OCI-LY1 (cell line): ENCODE data around the gene FANCE.

Experiments used
- H2AFZ ChIP-seq: fragments of 200-600 bp; sonication (generic), shearing (Covaris generic); 2 replicates; pipeline ENCODE4 v1.6.0; 2014; ENCODE audit warnings: antibody characterized with exemption, mild to moderate bottlenecking, low read length
- H3F3A ChIP-seq: fragments of 200-600 bp; sonication (generic), shearing (Covaris generic); 2 replicates; pipeline ENCODE4 v1.6.0; 2014; ENCODE audit warnings: mild to moderate bottlenecking, antibody characterized with exemption, low read length, moderate library complexity; ENCODE audit not compliant: insufficient read depth
- H3K27ac ChIP-seq: fragments of 200-600 bp; sonication (generic); 2 replicates; pipeline ENCODE4 v1.5.1; 2014; ENCODE audit warnings: low read length, mixed run types, mild to moderate bottlenecking, low read depth; ENCODE audit not compliant: poor library complexity, severe bottlenecking
- H3K27me3 ChIP-seq: fragments of 200-600 bp; sonication (generic); 2 replicates; pipeline ENCODE4 v1.6.0; 2014; ENCODE audit warnings: antibody characterized with exemption, mild to moderate bottlenecking, low read length, moderate library complexity; ENCODE audit not compliant: insufficient read depth
- H3K36me3 ChIP-seq: fragments of 200-600 bp; sonication (generic); 2 replicates; pipeline ENCODE4 v1.6.1; 2014; ENCODE audit warnings: mild to moderate bottlenecking, antibody characterized with exemption, low read length, moderate library complexity, mixed read lengths; ENCODE audit not compliant: insufficient read depth
- H3K4me1 ChIP-seq: fragments of 200-600 bp; sonication (generic); 2 replicates; pipeline ENCODE4 v1.5.1; 2014; ENCODE audit warnings: mild to moderate bottlenecking, low read length, moderate library complexity; ENCODE audit not compliant: insufficient read depth, severe bottlenecking
- H3K4me2 ChIP-seq: fragments of 200-600 bp; sonication (generic), shearing (Covaris generic); 2 replicates; pipeline ENCODE4 v1.6.1; 2014; ENCODE audit warnings: low read length
- H3K4me3 ChIP-seq: fragments of 200-600 bp; sonication (generic); 2 replicates; pipeline ENCODE4 v1.5.1; 2014; ENCODE audit warnings: low read length, low read depth, mild to moderate bottlenecking, mixed read lengths; ENCODE audit not compliant: poor library complexity, severe bottlenecking
- H3K79me2 ChIP-seq: fragments of 200-600 bp; shearing (Covaris generic); 2 replicates; pipeline ENCODE4 v1.6.1; 2016; ENCODE audit warnings: mixed run types, low read length, mixed read lengths; ENCODE audit not compliant: insufficient read depth
- H3K9ac ChIP-seq: fragments of 200-600 bp; sonication (generic), shearing (Covaris generic); 2 replicates; pipeline ENCODE4 v1.6.1; 2014; ENCODE audit warnings: mild to moderate bottlenecking, low read length, mixed read lengths
- H3K9me2 ChIP-seq: fragments of 200-600 bp; sonication (generic), shearing (Covaris generic); 2 replicates; pipeline ENCODE4 v1.6.1; 2014; ENCODE audit warnings: low read depth, mild to moderate bottlenecking, low read length, mixed read lengths
- H3K9me3 ChIP-seq: fragments of 200-600 bp; shearing (Covaris generic); 2 replicates; pipeline ENCODE4 v1.6.1; 2014; ENCODE audit warnings: low read length, mixed read lengths
- H4K20me1 ChIP-seq: fragments of 200-600 bp; sonication (generic), shearing (Covaris generic); 2 replicates; pipeline ENCODE4 v1.6.0; 2016; ENCODE audit warnings: mild to moderate bottlenecking, low read length; ENCODE audit not compliant: insufficient read depth
- EZH2 ChIP-seq: fragments of 200-600 bp; sonication (generic), shearing (Covaris generic); IDR thresholded peaks from 2 replicates; pipeline ENCODE4 v1.8.0; 2017; ENCODE audit warnings: borderline replicate concordance, mixed run types, mild to moderate bottlenecking, antibody characterized with exemption, low read length, moderate library complexity, mixed read lengths
- TF ChIP-seq, protein P1 (sequence below): fragments of 200-600 bp; sonication (generic), shearing (Covaris generic); IDR thresholded peaks from 2 replicates; pipeline ENCODE4 v1.5.1; 2017; ENCODE audit warnings: mild to moderate bottlenecking, antibody characterized with exemption, low read length, moderate library complexity, mixed read lengths

FANCE gene

GRCh38 chr6:35483062-35483461, 30.9 kb downstream of the FANCE start:
- Histone ChIP-seq H3K27ac (no peak overlapping the region), H3K9me3 (no peaks in the 10 kb centered on the region)
- TF ChIP-seq, protein P1, sequence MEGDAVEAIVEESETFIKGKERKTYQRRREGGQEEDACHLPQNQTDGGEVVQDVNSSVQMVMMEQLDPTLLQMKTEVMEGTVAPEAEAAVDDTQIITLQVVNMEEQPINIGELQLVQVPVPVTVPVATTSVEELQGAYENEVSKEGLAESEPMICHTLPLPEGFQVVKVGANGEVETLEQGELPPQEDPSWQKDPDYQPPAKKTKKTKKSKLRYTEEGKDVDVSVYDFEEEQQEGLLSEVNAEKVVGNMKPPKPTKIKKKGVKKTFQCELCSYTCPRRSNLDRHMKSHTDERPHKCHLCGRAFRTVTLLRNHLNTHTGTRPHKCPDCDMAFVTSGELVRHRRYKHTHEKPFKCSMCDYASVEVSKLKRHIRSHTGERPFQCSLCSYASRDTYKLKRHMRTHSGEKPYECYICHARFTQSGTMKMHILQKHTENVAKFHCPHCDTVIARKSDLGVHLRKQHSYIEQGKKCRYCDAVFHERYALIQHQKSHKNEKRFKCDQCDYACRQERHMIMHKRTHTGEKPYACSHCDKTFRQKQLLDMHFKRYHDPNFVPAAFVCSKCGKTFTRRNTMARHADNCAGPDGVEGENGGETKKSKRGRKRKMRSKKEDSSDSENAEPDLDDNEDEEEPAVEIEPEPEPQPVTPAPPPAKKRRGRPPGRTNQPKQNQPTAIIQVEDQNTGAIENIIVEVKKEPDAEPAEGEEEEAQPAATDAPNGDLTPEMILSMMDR = no peak
- no peak for TF ChIP-seq EZH2

DNA sequence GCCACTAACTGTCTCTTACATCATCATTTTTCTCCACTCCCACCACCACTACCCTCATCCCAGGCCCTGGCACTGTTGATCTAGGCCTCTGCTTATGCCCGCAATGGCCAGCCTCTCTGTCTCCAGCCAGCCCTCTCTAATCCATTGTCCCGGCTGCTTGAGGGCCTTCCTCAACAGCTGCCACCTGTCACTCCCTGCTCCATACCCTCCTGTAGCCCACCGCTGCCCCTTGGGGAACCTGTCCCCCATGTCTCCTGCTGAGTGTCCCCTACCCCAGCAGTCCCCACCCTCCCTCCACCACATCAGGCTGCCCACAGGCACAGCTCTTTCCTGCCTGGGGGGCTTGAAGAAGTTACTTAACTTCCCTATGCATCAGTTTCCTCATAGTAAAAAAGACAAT, 31.4 kb downstream of the FANCE start:
- H3K4me2 ChIP-seq = no peak overlapping the region
- no peak overlapping the region for H3K9ac ChIP-seq
- H3K4me1 ChIP-seq = no peaks in the 10 kb centered on the region
- H4K20me1 ChIP-seq = no peaks in the 10 kb centered on the region
- H3K27me3 ChIP-seq = peaks cover 4% of the 10 kb centered on the region; the same call in 1 of the 2 replicates
- H2AFZ ChIP-seq = no peak overlapping the region
- H3K9me3 ChIP-seq = no peaks in the 10 kb centered on the region
- no peaks in the 10 kb centered on the region for H3K79me2 ChIP-seq
- no peaks in the 10 kb centered on the region for H3F3A ChIP-seq
- no peak overlapping the region for H3K4me3 ChIP-seq
- TF ChIP-seq, protein P1 = no peak
- no peak for TF ChIP-seq EZH2
- H3K36me3 ChIP-seq = no peaks in the 10 kb centered on the region
- H3K27ac ChIP-seq = no peak overlapping the region
- no peaks in the 10 kb centered on the region for H3K9me2 ChIP-seq

More at GRCh38 chr6:35483062-35483461, 30.9 kb downstream of the FANCE start:
- Histone ChIP-seq H3K4me3 (no peak overlapping the region), H3K4me2 (no peak overlapping the region), H3K79me2 (no peaks in the 10 kb centered on the region), H3F3A (no peaks in the 10 kb centered on the region), H2AFZ (no peak overlapping the region), H3K36me3 (no peaks in the 10 kb centered on the region), H3K4me1 (no peaks in the 10 kb centered on the region), H4K20me1 (no peaks in the 10 kb centered on the region), H3K9me2 (no peaks in the 10 kb centered on the region), H3K27me3 (peaks cover 4% of the 10 kb centered on the region; the same call in 1 of the 2 replicates), H3K9ac (no peak overlapping the region)

DNA sequence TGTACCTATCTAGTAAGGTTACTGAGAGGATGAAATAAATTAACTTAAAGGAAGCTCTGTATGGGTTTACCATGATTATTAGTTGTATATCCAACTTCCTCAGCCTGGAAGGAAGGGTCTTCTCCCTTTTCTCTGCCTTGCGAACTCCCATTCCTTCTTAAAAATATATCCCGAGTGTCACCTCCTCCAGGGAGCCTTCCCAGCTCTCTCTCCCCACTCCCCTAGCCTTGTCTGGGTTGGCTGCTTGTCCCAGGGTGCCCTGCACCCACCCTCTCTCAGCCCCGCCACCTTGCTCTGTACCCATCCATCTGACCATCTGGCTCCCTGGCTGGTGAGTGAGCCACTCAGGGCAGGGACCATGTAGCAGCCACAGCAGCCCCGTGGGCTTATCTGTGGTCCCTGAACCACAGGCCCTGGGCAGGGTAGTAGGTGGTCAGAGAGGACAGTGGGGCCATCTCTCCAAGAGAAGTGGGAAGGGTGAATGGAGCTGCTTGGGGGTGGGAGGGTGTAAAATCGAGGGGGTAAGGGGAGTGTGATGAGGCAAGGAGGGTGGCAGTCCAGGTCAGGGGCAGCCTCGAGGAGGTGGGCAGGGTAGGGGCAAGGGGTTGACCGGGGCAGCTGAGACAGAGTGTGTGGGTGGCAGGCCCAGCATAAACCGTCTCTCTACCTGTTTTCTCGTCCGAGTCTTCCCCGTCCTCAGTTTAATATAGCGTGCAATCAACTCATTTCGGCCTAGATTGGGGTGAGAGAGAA, 31.9 kb downstream of the FANCE start:
- no peak overlapping the region for H3K4me2 ChIP-seq
- no peak overlapping the region for H3K27ac ChIP-seq
- H2AFZ ChIP-seq = no peak overlapping the region
- TF ChIP-seq, protein P1 = no peak
- no peak for TF ChIP-seq EZH2
- H3F3A ChIP-seq = no peaks in the 10 kb centered on the region
- H3K36me3 ChIP-seq = no peaks in the 10 kb centered on the region
- H3K4me1 ChIP-seq = no peaks in the 10 kb centered on the region
- no peaks in the 10 kb centered on the region for H3K9me3 ChIP-seq
- H3K4me3 ChIP-seq = no peak overlapping the region
- peaks cover 4% of the 10 kb centered on the region; the same call in 1 of the 2 replicates for H3K27me3 ChIP-seq
- no peaks in the 10 kb centered on the region for H3K9me2 ChIP-seq
- H3K79me2 ChIP-seq = no peaks in the 10 kb centered on the region
- H3K9ac ChIP-seq = no peak overlapping the region
- no peaks in the 10 kb centered on the region for H4K20me1 ChIP-seq
